Lung microvascular endothelial cell (primary cell): ENCODE measurements around the gene FAM131A. TPM values are rescaled to one million over a fixed set of nuclear protein-coding genes. Genes with fewer than 3 reads are reported as not detected.

Experiments
- DNase-seq, 2 donors: peaks; one replicate each; pipeline versions ENCODE4 v3.0.0 to v3.0.0-alpha.2; 2010; ENCODE audit warnings: low read depth in 2 of 2
- total RNA-seq: library from RNA; depleted of rRNA; stranded (reverse); fragments of >200 nt; gene quantifications from 2 replicates; pipeline ENCODE4 v1.2.1, GENCODE V29; 2014

FAM131A gene
- total RNA-seq, 1 donor from 2014 or later, result 39.9 TPM

DNA sequence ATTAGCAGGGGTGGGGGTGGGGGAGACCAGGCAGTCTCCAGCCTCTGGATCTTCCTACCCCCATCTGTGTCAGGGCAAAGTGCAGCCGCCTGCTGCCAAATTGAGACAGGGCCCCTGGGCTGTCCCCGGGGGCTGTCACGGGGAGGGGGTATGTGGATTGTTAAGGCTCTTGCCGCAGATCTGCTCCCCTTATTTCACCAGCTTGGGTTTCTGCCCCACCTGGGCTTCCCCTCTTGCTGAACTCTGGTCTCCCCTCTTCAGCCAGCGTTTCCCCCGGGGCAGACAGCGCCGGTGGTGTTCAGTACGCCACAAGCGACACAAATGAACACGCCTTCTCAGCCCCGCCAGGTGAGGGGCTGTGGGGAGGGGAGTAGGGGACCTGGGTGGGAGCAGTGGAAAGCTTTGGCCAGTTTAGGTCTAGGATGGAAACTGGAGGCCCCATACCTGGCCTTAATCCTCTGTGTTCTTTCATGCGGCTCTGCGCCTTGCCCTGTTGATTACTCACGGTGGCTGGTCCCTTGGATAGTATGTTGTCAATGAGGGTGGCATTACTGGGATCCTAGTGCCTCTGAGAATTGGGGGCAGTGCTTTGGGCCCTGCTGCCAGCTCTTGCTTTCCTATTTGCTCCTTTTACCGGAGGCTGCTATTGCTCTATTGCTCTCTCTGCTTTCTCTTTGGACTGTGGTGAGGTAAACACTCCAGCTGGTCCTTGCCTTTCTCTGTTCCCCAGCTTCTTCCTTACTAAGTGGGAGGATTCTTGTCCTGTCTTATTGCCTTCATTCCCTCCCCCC lies 21.3 kb upstream of the FAM131A start:
- DNase-seq, result peak in 1 of 2 donors; percentile 44

DNA sequence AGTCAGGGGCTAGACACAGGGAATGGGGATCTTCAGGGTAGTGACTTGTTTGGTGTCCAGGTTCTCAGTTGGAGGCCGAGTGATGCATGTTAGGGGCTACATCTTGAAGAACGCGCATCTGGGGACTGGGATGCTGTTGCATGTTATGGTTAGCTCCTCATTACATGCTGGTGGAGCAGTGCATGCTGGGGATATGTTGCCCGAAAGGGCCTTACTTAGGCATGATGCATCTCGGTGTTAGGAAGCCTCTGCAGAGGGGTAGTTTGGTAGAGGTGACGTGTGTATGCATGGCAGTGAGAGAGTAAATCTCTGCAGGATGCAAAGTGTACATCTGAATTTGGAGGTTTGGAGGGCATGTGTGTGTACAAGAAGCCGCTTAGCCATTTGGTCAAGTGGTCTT lies 20.6 kb upstream of the FAM131A start:
- peak in 1 of 2 donors; percentile 16 for DNase-seq

DNA sequence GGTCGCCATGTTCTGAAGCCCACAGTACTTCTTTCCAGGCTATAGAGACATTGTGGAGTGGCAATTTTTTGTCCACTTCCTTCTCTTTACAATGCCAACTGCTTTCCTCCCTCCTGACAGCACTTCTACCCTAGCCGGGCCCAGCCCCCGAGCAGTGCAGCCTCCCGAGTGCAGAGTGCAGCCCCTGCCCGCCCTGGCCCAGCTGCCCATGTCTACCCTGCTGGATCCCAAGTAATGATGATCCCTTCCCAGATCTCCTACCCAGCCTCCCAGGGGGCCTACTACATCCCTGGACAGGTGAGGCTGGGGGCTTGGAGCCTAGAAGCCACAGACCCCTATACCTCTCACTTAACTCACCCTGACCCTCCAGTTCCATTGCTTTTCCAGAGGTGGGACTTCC lies 20.2 kb upstream of the FAM131A start:
- no peak for DNase-seq

DNA sequence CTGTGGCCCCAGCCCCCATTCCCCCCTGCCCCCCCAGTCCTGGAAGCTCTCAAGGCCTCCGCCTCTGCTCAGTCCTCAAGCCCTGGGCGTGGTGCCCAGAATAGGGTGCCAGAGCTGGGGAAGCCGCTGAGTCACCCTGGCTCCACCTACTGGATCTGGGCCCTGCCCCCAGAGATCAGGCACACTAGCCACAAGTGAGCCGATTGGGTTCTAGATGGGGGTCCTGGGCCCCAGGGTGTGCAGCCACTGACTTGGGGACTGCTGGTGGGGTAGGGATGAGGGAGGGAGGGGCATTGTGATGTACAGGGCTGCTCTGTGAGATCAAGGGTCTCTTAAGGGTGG lies 17.3 kb upstream of the FAM131A start:
- peak; percentile 84 to 96 for DNase-seq

DNA sequence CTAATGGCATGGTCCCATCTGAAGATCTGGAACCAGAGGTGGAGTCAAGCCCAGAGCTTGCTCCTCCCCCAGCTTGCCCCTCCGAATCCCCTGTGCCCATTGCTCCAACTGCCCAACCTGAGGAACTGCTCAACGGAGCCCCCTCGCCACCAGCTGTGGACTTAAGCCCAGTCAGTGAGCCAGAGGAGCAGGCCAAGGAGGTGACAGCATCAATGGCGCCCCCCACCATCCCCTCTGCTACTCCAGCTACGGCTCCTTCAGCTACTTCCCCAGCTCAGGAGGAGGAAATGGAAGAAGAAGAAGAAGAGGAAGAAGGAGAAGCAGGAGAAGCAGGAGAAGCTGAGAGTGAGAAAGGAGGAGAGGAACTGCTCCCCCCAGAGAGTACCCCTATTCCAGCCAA lies 15.7 kb upstream of the FAM131A start:
- DNase-seq, result no peak

DNA sequence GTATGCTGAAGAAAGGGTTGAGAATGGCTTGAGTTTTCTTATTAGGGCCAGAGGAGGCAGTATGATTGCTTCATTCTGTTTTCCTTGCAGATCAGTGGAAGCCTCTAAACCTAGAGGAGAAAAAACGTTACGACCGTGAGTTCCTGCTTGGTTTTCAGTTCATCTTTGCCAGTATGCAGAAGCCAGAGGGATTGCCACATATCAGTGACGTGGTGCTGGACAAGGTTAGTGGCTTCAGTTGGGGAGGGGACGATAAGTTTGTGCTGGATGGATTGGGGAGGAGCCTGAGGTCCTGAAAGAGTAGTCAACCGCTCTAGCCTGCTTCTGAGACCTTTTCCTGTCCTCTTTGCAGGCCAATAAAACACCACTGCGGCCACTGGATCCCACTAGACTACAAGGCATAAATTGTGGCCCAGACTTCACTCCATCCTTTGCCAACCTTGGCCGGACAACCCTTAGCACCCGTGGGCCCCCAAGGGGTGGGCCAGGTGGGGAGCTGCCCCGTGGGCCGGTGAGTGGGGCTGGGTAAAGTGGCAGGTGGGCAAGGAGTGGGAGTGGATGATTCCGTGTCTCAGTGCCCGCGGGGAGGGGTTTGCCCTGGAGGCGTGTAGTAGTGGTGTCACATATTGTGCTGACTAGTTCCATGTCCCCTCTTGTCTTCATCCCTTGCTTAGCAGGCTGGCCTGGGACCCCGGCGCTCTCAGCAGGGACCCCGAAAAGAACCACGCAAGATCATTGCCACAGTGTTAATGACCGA lies 14.5 kb upstream of the FAM131A start:
- DNase-seq, result no peak

DNA sequence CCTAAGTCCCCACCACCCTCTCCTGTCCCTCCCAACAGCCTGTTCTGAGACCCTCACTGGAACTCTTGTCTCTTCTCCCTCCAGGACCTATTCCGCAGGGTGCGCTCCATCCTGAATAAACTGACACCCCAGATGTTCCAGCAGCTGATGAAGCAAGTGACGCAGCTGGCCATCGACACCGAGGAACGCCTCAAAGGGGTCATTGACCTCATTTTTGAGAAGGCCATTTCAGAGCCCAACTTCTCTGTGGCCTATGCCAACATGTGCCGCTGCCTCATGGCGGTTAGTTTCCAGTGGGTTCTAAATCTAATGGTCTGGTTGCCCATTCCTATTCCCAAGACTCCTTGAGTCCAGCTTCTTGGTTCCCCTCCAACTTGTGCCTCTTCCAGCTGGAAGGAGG lies 13.7 kb upstream of the FAM131A start:
- no peak for DNase-seq

DNA sequence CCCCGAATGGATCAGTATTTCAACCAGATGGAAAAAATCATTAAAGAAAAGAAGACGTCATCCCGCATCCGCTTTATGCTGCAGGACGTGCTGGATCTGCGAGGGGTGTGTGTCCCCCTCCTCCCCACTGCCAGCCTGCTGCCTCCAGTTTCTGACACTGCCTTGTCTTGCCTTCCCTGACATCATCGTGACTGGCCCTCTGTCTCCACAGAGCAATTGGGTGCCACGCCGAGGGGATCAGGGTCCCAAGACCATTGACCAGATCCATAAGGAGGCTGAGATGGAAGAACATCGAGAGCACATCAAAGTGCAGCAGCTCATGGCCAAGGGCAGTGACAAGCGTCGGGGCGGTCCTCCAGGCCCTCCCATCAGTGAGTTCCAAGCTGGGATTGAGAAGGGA lies 12.1 kb upstream of the FAM131A start:
- DNase-seq, result no peak

DNA sequence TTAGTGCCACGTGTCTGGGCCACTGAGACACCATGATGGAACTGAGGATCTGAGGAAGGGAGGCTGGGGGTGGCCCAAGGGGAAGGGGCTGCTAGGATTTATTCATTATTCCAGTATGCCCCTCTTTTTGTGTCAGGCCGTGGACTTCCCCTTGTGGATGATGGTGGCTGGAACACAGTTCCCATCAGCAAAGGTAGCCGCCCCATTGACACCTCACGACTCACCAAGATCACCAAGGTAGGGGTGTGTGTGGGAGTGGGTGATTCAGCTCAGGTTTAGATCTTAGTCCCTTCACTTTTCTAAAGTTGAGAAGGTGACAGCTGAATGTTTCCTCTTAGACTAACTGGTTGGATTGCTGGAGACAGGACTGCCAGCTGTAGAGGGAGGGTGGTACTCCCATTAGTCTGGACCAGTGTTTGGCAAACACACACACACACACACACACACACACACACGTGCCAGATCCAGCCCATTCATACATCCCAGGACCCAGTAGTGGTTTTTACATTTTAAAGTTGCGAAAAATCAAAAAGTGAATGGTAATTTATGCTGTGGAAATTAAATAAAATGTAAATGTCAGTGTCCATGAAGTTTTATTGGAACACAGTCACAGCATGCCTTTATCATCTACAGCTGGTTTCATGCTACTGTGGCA lies 11.6 kb upstream of the FAM131A start:
- DNase-seq, result no peak

DNA sequence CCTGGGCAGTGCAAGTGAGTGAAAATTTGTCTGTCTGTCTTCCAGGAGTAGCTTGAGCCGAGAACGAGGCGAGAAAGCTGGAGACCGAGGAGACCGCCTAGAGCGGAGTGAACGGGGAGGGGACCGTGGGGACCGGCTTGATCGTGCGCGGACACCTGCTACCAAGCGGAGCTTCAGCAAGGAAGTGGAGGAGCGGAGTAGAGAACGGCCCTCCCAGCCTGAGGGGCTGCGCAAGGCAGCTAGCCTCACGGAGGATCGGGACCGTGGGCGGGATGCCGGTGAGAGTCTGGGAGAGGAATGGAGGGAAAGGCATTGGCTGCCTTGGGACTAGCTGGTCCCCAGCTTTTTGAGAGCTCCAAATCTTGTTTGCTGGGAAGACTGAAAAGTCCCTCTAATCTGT lies 10.2 kb upstream of the FAM131A start:
- no peak for DNase-seq

DNA sequence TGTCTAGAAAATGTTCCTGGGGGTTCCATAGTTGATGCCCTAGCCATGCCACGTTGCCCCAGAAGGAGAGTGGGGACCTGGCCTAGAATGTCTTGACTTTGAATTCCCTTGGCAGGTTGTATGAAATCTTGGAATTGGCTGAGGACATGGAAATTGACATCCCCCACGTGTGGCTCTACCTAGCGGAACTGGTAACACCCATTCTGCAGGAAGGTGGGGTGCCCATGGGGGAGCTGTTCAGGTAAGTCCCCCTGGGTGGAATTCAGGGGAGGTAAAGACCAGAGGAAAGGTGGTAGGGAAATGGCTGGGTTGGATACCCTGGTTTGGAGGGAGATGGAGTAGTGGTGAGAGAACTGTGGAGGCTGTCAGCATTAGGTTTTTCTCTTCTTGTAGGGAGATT lies 8.9 kb upstream of the FAM131A start:
- DNase-seq, result no peak

DNA sequence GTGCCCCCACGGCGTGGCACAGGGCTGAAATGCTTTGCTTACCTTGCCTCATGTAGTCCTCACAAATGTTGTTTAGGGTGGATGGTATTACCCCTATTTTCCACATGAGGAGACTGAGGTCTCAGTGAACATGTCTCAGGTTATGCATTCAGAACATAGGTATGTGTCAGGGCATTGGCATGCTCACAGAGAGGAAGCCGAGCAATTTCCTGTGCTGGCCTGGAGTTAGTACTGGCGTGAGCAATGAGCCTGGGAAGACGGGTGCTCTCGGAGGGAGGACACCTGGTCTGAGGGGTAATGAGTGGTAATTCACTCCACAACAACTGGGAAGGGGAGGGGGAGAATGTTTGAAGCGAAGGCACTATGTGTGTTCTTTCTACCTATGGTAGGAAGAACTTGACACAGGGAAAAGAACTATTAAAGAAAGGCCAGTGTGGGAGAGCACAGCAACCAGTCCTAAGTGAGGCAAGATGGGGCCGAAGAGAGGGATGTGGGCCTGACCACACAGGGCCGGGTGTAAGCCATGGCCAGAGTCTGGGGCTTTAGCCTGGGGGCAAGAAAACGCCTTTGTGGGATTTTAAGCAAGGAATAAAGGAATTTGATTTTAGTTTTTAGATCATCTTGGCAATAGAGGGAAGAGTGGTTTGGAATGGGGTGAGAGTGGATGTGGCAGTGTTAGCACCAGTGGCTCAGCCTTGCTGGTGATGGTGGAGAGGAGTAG lies 4.9 kb upstream of the FAM131A start:
- DNase-seq, result peak; percentile 84 to 98

DNA sequence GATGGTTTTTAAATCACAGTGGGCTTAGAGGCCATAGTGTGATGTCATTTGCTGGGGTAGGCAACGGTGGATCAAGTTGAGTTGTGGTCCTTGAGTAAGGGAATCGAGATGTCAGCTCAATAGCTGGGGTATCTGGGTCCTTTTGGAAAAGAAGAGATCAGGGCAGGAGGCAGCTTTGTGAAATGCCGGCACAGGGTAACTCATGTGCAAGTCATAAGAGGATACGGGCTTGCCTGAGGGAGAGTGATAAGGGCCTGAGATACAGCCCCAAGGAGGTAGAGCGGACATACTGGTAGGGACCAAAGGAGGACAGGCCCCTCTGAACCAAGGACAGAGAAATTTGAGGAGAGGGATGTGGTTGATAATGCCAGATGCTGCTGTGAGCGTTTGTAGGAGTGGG lies 4.2 kb upstream of the FAM131A start:
- no peak for DNase-seq

DNA sequence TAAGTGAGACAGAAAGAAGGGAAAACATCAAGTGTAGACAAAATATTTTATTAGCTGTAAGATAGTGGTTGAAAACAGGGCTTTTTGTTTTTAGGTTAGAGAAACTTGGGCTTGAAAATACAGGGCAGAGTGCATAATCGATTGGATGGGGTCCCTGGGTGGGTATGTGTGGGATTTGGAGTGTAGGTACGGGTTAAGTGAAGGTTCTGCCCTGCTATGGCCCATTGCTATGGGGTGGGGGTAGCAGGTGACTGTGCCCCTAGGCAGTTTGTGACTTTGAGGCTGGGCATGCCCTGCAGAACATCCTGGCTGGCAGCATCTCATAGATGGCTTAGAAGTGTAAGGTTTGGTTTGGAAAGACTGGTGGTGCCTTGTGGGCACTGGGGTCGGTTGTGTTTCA lies 3.7 kb upstream of the FAM131A start:
- DNase-seq, result no peak

DNA sequence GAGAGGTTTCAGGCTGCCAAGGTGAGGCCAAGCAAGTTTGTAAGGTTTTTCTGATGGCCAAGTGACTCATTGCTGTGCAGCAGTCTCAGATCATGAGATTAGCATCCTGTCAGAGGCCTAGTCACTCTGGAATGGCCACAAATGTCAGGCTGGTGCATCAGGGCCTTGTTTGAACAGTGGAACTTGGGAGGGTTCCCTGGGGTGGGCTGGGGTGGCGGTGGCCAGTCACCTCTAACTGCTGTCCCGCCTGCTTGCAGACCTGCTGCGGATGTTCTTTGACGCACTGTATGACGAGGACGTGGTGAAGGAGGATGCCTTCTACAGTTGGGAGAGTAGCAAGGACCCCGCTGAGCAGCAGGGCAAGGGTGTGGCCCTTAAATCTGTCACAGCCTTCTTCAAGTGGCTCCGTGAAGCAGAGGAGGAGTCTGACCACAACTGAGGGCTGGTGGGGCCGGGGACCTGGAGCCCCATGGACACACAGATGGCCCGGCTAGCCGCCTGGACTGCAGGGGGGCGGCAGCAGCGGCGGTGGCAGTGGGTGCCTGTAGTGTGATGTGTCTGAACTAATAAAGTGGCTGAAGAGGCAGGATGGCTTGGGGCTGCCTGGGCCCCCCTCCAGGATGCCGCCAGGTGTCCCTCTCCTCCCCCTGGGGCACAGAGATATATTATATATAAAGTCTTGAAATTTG lies 2.8 kb upstream of the FAM131A start:
- peak; percentile 34 to 87 for DNase-seq

DNA sequence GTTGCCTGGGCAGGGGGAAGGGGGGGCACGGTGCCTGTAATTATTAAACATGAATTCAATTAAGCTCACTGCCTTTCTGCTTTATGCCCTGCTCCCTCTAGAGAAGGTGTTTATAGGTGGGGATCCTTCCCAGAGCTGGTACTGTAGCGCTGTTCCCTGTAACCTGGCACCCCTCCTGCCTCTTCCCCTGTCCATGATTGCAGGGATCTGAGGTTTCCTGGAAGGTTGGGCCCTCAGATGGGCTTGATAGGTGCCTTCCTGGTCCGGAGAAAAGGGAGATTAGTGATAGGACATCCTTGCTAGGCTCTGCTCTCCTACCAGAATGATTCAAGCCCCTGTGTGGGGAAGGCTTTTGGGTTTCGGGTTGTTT lies 2.1 kb upstream of the FAM131A start:
- peak in 1 of 2 donors; percentile 13 for DNase-seq

DNA sequence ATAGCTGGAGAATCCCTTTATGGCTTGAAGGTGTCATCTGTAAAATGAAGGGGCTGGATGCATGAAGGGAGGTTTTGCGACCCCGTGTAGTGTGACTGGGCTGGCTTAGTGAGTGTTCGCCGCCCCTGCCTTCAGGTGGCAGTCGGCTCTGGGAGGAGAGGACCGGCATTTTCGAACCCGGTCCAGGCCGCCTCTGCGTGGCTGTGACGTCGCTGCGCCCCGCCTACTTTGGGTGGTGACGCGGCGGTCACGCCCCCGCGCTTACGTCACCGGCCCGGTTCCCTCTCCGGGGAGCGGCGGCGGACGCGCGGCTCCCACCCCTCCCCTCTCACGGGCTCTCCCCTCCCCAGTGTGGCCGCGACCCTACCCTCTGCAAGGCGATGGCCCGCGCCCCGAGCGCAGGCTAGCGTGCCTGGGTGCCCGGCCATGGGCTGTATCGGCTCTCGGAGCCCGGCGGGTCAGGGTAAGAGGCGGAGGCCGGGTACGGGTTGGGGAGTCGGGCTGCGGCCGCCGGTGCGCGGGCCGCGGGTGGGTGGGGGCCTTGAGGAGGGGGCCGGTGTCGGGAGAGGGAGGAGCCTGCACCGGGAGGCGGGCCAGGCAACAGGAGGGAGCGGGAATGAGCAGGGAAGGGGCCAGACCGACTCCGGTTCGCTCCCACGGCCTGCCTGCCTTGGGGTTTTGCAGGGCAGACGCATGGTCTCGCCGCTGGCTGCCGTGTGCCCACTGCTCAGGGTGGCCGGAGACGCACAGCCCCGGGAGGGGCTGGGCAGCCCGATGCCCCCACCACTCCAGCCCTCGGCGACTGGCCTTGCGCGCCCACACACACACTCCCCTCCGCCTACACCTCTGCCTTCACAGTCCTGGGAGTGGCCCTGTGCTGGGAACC lies 1.5 kb upstream of the FAM131A start:
- peak; percentile 80 to 88 for DNase-seq

DNA sequence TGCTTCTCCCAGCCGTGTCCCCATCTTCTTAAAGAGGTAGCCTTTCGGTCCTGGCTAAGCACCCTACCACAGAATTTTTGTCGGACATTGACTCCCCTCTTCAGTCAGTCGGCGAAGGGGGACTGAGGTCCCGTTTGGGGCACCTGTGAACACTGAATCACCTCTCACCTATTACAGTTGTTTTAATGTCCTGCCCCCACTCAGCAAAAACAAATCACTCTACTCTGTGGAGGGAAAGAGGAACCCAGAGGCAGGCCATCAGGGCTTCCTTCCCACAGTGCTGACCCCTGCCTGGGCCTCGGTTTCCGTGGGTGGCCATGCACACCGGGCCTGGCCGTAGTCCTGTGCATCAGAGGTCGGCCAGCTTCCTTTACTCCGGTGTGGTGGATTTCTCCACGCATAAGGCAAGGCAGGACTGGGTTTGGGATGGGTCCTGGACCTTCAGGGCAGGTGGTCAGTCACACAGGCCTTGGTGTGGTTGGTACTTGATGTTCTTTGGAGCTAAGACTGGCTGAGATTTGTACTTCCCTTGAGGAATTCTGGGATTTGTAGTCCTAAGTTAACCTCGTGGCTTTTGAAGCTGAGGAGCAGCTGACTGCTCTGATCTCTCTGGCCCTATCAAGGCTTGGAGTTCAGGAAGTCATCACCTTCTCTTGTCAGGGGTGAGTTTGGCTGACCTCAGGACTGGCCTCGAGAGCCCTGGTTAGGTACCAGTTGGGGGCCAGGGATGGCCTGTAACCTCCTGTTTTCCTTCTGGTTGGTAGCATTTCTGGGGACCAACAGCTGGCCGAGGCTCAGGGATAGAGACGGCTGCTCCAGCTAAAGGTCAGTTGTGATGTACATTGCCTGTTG lies 627 bp upstream of the FAM131A start:
- peak; percentile 61 to 63 for DNase-seq

DNA sequence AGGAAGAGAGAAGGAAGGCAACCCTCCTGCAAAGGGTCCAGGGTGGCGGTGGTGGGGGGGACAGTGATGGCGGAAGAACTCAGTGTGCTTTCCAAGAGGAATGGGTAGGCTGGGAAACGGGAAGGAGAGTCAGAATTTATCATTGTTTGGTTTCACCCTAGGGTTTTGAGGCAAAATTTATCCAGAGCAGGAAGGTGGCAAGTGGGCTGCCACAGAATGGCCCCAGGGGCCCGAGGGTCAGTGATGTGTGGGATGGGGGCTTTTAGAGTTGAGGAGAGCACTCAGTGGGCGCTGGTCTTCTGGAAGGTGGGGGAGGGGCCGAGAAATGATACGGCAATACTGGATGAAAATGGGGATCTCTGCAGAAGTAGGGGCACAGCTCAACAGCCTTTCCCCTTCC lies 581 bp downstream of the FAM131A start:
- DNase-seq, result no peak
